OCI-LY7 (cell line): ENCODE measurements around the gene VWA8. TPM values are rescaled to one million over a fixed set of nuclear protein-coding genes. Genes with fewer than 3 reads are reported as not detected.
"Not testable (repeated sequence)": the region's sequence is repeated elsewhere in the genome, so short reads cannot be mapped to it uniquely, and the experiment has no call there.

ENCODE experiments used
- BruUV-seq: library from RNA; stranded (reverse); fragments of 400-500 nt; replicated peaks from 2 replicates; lab custom pipeline; 2021; lab: Mats Ljungman, UMichigan
- CTCF ChIA-PET: fragments of 300-600 bp; sonication (Branson Sonifier 250); formaldehyde crosslinking; loops from one replicate; lab custom pipeline; 2022; ENCODE audit warnings: antibody characterized with exemption; ENCODE audit not compliant: unreplicated experiment; lab: Charles Lee
- POLR2A ChIA-PET: fragments of 300-600 bp; sonication (Branson Sonifier 250); formaldehyde crosslinking; loops from one replicate; lab custom pipeline; 2022; ENCODE audit warnings: antibody characterized with exemption; lab: Charles Lee
- DNase-seq: peaks from one replicate; pipeline ENCODE4 v3.0.0-alpha.2; 2015; ENCODE audit warnings: low spot score
- H2AFZ ChIP-seq: fragments of 200-600 bp; sonication (generic), shearing (Covaris generic); 2 replicates; pipeline ENCODE4 v1.6.1; 2014; ENCODE audit warnings: mild to moderate bottlenecking, antibody characterized with exemption, low read length, moderate library complexity
- H3K27ac ChIP-seq: fragments of 200-600 bp; sonication (generic); 2 replicates; pipeline ENCODE4 v1.5.1; 2014; ENCODE audit warnings: mixed run types, low read depth, mild to moderate bottlenecking, moderate library complexity, low read length, inconsistent platforms; ENCODE audit not compliant: poor library complexity, severe bottlenecking
- H3K36me3 ChIP-seq: fragments of 200-600 bp; sonication (generic); 2 replicates; pipeline ENCODE4 v1.6.1; 2014; ENCODE audit warnings: mild to moderate bottlenecking, antibody characterized with exemption, low read length, moderate library complexity, mixed read lengths; ENCODE audit not compliant: insufficient read depth
- H3K4me1 ChIP-seq: fragments of 200-600 bp; sonication (generic); 2 replicates; pipeline ENCODE4 v1.5.1; 2014; ENCODE audit warnings: mild to moderate bottlenecking, low read length; ENCODE audit not compliant: insufficient read depth, poor library complexity, severe bottlenecking
- H3K4me2 ChIP-seq: fragments of 200-600 bp; sonication (generic); 2 replicates; pipeline ENCODE4 v1.6.1; 2014; ENCODE audit warnings: mild to moderate bottlenecking, low read length
- H3K4me3 ChIP-seq: fragments of 200-600 bp; sonication (generic); 2 replicates; pipeline ENCODE4 v1.5.1; 2014; ENCODE audit warnings: mild to moderate bottlenecking, low read depth, low read length; ENCODE audit not compliant: poor library complexity, severe bottlenecking
- H3K79me2 ChIP-seq: fragments of 200-600 bp; sonication (generic); 2 replicates; pipeline ENCODE4 v1.6.1; 2016; ENCODE audit warnings: low read depth, mild to moderate bottlenecking, low read length, moderate library complexity, mixed read lengths; ENCODE audit not compliant: insufficient read depth
- H3K9me2 ChIP-seq: fragments of 200-600 bp; sonication (generic); 2 replicates; pipeline ENCODE4 v1.6.1; 2016; ENCODE audit warnings: mild to moderate bottlenecking, low read length, mixed read lengths; ENCODE audit not compliant: insufficient read depth
- H3K9me3 ChIP-seq: fragments of 200-600 bp; sonication (generic); 2 replicates; pipeline ENCODE4 v1.6.1; 2014; ENCODE audit warnings: mild to moderate bottlenecking, mixed run types, low read length, mixed read lengths
- H4K20me1 ChIP-seq: fragments of 200-600 bp; sonication (generic); 2 replicates; pipeline ENCODE4 v1.6.1; 2014; ENCODE audit warnings: mild to moderate bottlenecking, antibody characterized with exemption, low read length, moderate library complexity, mixed read lengths; ENCODE audit not compliant: insufficient read depth
- CTCF ChIP-seq: fragments of 200-600 bp; sonication (generic); conservative IDR thresholded peaks from 2 replicates; pipeline ENCODE4 v1.5.1; 2014; ENCODE audit warnings: mild to moderate bottlenecking, antibody characterized with exemption, low read length, moderate library complexity, mixed read lengths
- EZH2phosphoT487 ChIP-seq: fragments of 200-600 bp; sonication (generic); IDR thresholded peaks from 2 replicates; pipeline ENCODE4 v1.6.1; 2018; ENCODE audit warnings: low read depth, borderline replicate concordance, mild to moderate bottlenecking, mixed run types, antibody characterized with exemption, low read length, moderate library complexity, mixed read lengths
- intact Hi-C: fragments of 100-400 bp; cut with micrococcal nuclease; formaldehyde crosslinking; loops from one replicate; pipeline ENCODE4 v1.10.0; 2022; ENCODE audit not compliant: unreplicated experiment
- total RNA-seq, 2 experiments: library from RNA; depleted of rRNA in 1 of 2; stranded (reverse); fragments of >200 nt in 1 of 2; shearing (Covaris generic) in 1 of 2; gene quantifications; 2 replicates each; pipeline ENCODE4 v1.2.3, GENCODE V29; 2014 to 2022

Gene VWA8
- total RNA-seq, 2 experiments from 2014 or later: 26.4 to 31.5 TPM

- Histone ChIP-seq H3K9me3 (no peaks in the 10 kb centered on the region), H2AFZ (no peak overlapping the region), H3K79me2 (no peaks in the 10 kb centered on the region), H3K4me1 (no peaks in the 10 kb centered on the region), H3K36me3 (peaks cover 57% of the 10 kb centered on the region), H3K4me3 (no peak overlapping the region), H3K9me2 (no peaks in the 10 kb centered on the region), H3K4me2 (no peak overlapping the region), H4K20me1 (no peaks in the 10 kb centered on the region), H3K27ac (no peak overlapping the region)
- POLR2A ChIA-PET: no interaction called here
- intact Hi-C loops: no loop called here
- no TSS peak for BruUV-seq
- CTCF ChIA-PET: no interaction called here
- no peak for TF ChIP-seq EZH2phosphoT487
- TF ChIP-seq CTCF: no peak
- no peak for DNase-seq
Observed at GRCh38 chr13:41883147-41883546, 77.8 kb downstream of the VWA8 start.

- H2AFZ ChIP-seq, DNase-seq, H3K27ac ChIP-seq, H4K20me1 ChIP-seq, H3K79me2 ChIP-seq, BruUV-seq, H3K4me3 ChIP-seq, intact Hi-C loops, CTCF ChIA-PET, H3K9me2 ChIP-seq, POLR2A ChIA-PET, H3K4me2 ChIP-seq, H3K4me1 ChIP-seq, H3K9me3 ChIP-seq: not testable (repeated sequence)
- peaks cover 47% of the 10 kb centered on the region for H3K36me3 ChIP-seq
Observed at GRCh38 chr13:41881890-41882289, 79.0 kb downstream of the VWA8 start.

GRCh38 chr13:41880966-41881365, 79.9 kb downstream of the VWA8 start:
- no peak overlapping the region for H3K4me3 ChIP-seq
- H3K79me2 ChIP-seq: no peaks in the 10 kb centered on the region
- H4K20me1 ChIP-seq: no peaks in the 10 kb centered on the region
- H3K9me3 ChIP-seq: no peaks in the 10 kb centered on the region
- no peak for DNase-seq
- POLR2A ChIA-PET: no interaction called here
- CTCF ChIA-PET: no interaction called here
- no peaks in the 10 kb centered on the region for H3K9me2 ChIP-seq
- H3K4me2 ChIP-seq: no peak overlapping the region
- no peak overlapping the region for H2AFZ ChIP-seq
- H3K27ac ChIP-seq: no peak overlapping the region
- TF ChIP-seq CTCF (no peak), EZH2phosphoT487 (no peak)
- intact Hi-C loops: no loop called here
- H3K4me1 ChIP-seq: no peaks in the 10 kb centered on the region
- peaks cover 42% of the 10 kb centered on the region for H3K36me3 ChIP-seq
- BruUV-seq: no TSS peak
